NB4 (cell line): ENCODE data around the gene LEMD1.

Experiments
- CTCF ChIP-seq: IDR thresholded peaks from one replicate; pipeline ENCODE4 v1.5.1; 2012; ENCODE audit warnings: low read depth, low read length
- MAX ChIP-seq: IDR thresholded peaks from 2 replicates; pipeline ENCODE4 v1.6.1; 2011; ENCODE audit warnings: low read depth, low read length
- MYC ChIP-seq: IDR thresholded peaks from 2 replicates; pipeline ENCODE4 v1.6.1; 2011; ENCODE audit warnings: low read depth, low read length
- POLR2A ChIP-seq: IDR thresholded peaks from 2 replicates; pipeline ENCODE4 v1.6.1; 2011; ENCODE audit warnings: mild to moderate bottlenecking; ENCODE audit not compliant: insufficient read length; ENCODE audit errors: extremely low read depth

- TF ChIP-seq CTCF (no peak), POLR2A (no peak), MAX (no peak), MYC (no peak)
Measured at GRCh38 chr1:205465392-205465791, 43.5 kb upstream of the LEMD1 start.
